HCT116 (cell line): ENCODE results near the gene ACTG1. TPM values are rescaled to one million over a fixed set of nuclear protein-coding genes. Genes with fewer than 3 reads are reported as not detected.
A peak's percentile ranks its signal among the peaks of the same experiment; 100 is the strongest.

Experiments used
- ATAC-seq: fragments of 200-7000 bp; cut with Tn5 transposase; 2 replicates; pipeline ENCODE4 v1.9.1; 2020; ENCODE audit warnings: mild to moderate bottlenecking, moderate library complexity
- BruUV-seq: library from RNA; stranded (reverse); fragments of 400-500 nt; replicated peaks from 2 replicates; lab custom pipeline; 2021; lab: Mats Ljungman, UMichigan
- CTCF ChIA-PET: fragments of 300-600 bp; sonication (Branson Sonifier 250); formaldehyde crosslinking; loops from one replicate; lab custom pipeline; 2021; ENCODE audit warnings: antibody characterized with exemption; lab: Charles Lee
- POLR2A ChIA-PET: fragments of 300-600, 350-600 bp; sonication (Branson Sonifier 250); formaldehyde crosslinking; loops from one replicate; lab custom pipeline; 2021; ENCODE audit warnings: antibody characterized with exemption; lab: Charles Lee
- RAD21 ChIA-PET, 2 experiments: fragments of 300-600 bp; sonication (Branson Sonifier 250); formaldehyde crosslinking; loops; one replicate each; lab custom pipeline; 2023; ENCODE audit warnings: low total read pairs in 2 of 2; ENCODE audit not compliant: uncharacterized antibody in 2 of 2, unreplicated experiment in 2 of 2, low non-redundant PET in 1 of 2; lab: Charles Lee
- DNase-seq: peaks from one replicate; pipeline ENCODE4 v3.0.0-alpha.2; 2010; ENCODE audit warnings: low read depth, low spot score
- H2AFZ ChIP-seq: fragments of 200-600 bp; shearing (Covaris generic), sonication (generic); 2 replicates; pipeline ENCODE4 v1.6.1; 2017; ENCODE audit warnings: low read depth, mixed run types, mixed read lengths, antibody characterized with exemption, low read length; ENCODE audit not compliant: poor library complexity, severe bottlenecking
- H3K27ac ChIP-seq: 2 replicates; pipeline ENCODE4 v1.5.1; 2012; ENCODE audit warnings: low read depth, low read length
- H3K27me3 ChIP-seq: fragments of 200-600 bp; sonication (generic); 2 replicates; pipeline ENCODE4 v1.6.1; 2016; ENCODE audit warnings: mixed run types, low read length, mixed read lengths; ENCODE audit not compliant: insufficient read depth
- H3K36me3 ChIP-seq, 2 experiments: fragments of 200-500 bp in 1 of 2; fragments of 200-600 bp in 1 of 2; sonication (Bioruptor generic) in 1 of 2; sonication (generic) in 1 of 2; 2 replicates each; pipeline versions ENCODE4 v1.5.1 to v1.6.1; 2014 to 2016; ENCODE audit warnings: low read length in 2 of 2, inconsistent platforms in 1 of 2, mixed read lengths in 1 of 2, mixed run types in 1 of 2; ENCODE audit not compliant: insufficient read depth in 2 of 2, control insufficient read depth in 1 of 2
- H3K4me1 ChIP-seq, 2 experiments: fragments of 200-600 bp in 1 of 2; sonication (generic) in 1 of 2; 2 replicates each; pipeline versions ENCODE4 v1.5.1 to v1.6.1; 2012 to 2017; ENCODE audit warnings: low read length in 2 of 2, inconsistent platforms in 1 of 2, mild to moderate bottlenecking in 1 of 2, mixed read lengths in 1 of 2, mixed run types in 1 of 2, moderate library complexity in 1 of 2; ENCODE audit not compliant: insufficient read depth in 2 of 2, control insufficient read depth in 1 of 2
- H3K4me2 ChIP-seq: fragments of 200-600 bp; sonication (generic); 2 replicates; pipeline ENCODE4 v1.6.1; 2017; ENCODE audit warnings: mixed run types, low read length, mixed read lengths
- H3K4me3 ChIP-seq, 2 experiments: fragments of 200-600 bp in 1 of 2; sonication (generic) in 1 of 2; replicated peaks in 1 of 2; 2 replicates each; pipeline ENCODE4 v1.5.1; 2011 to 2016; ENCODE audit warnings: low read length in 2 of 2, control low read depth in 1 of 2, low read depth in 1 of 2, mild to moderate bottlenecking in 1 of 2, mixed read lengths in 1 of 2, mixed run types in 1 of 2
- H3K79me2 ChIP-seq: fragments of 200-600 bp; sonication (generic); 2 replicates; pipeline ENCODE4 v1.6.1; 2017; ENCODE audit warnings: mild to moderate bottlenecking, mixed run types, low read length, moderate library complexity, mixed read lengths; ENCODE audit not compliant: insufficient read depth
- H3K9ac ChIP-seq: fragments of 200-600 bp; sonication (generic); 2 replicates; pipeline ENCODE4 v1.6.1; 2016; ENCODE audit warnings: low read length, mixed read lengths
- H3K9me2 ChIP-seq: fragments of 200-600 bp; sonication (generic), shearing (Covaris generic); 2 replicates; pipeline ENCODE4 v1.6.1; 2017; ENCODE audit warnings: mixed run types, mild to moderate bottlenecking, moderate library complexity; ENCODE audit not compliant: insufficient read depth
- H3K9me3 ChIP-seq, 2 experiments: fragments of 200-500 bp in 1 of 2; fragments of 200-600 bp in 1 of 2; sonication (Bioruptor generic) in 1 of 2; sonication (generic) in 1 of 2; 2 replicates each; pipeline ENCODE4 v1.6.1; 2014 to 2017; ENCODE audit warnings: low read length in 2 of 2, mixed read lengths in 2 of 2, inconsistent platforms in 1 of 2, low read depth in 1 of 2, mild to moderate bottlenecking in 1 of 2, mixed run types in 1 of 2, moderate library complexity in 1 of 2; ENCODE audit not compliant: control insufficient read depth in 1 of 2, insufficient read depth in 1 of 2
- H4K20me1 ChIP-seq: fragments of 200-600 bp; sonication (generic), shearing (Covaris generic); 2 replicates; pipeline ENCODE4 v1.6.1; 2017; ENCODE audit warnings: mixed run types, mild to moderate bottlenecking, moderate library complexity; ENCODE audit not compliant: insufficient read depth
- EGR1 ChIP-seq: IDR thresholded peaks from 2 replicates; pipeline ENCODE4 v1.6.1; 2012; ENCODE audit warnings: low read depth
- POLR2AphosphoS5 ChIP-seq: IDR thresholded peaks from 2 replicates; pipeline ENCODE4 v1.6.1; 2011; ENCODE audit warnings: mild to moderate bottlenecking, low read depth, low read length, moderate library complexity
- intact Hi-C: fragments of 100-400 bp; cut with micrococcal nuclease; formaldehyde crosslinking; loops from 2 replicates; pipeline ENCODE4 v1.10.0; 2022
- total RNA-seq: library from RNA; stranded (reverse); gene quantifications from one replicate; pipeline ENCODE4 v1.2.1, GENCODE V29; 2021; ENCODE audit not compliant: unreplicated experiment
- TF ChIP-seq, protein P1 (sequence below): IDR thresholded peaks from 2 replicates; pipeline ENCODE4 v1.6.1; 2012
- TF ChIP-seq, protein P2 (sequence below), 3 experiments: fragments of 200-600 bp in 1 of 3; sonication (generic) in 1 of 3; IDR thresholded peaks in 2 of 3; conservative IDR thresholded peaks in 1 of 3; 2 replicates each; pipeline ENCODE4 v1.5.1; 2012 to 2017; ENCODE audit warnings: low read depth in 2 of 3, low read length in 2 of 3, antibody characterized with exemption in 1 of 3, borderline replicate concordance in 1 of 3, control low read depth in 1 of 3, mild to moderate bottlenecking in 1 of 3, mixed read lengths in 1 of 3, mixed run types in 1 of 3, moderate library complexity in 1 of 3; ENCODE audit not compliant: insufficient read depth in 1 of 3

The ACTG1 gene
- total RNA-seq, 1 experiment from 2014 or later, result 6,223 TPM

DNA sequence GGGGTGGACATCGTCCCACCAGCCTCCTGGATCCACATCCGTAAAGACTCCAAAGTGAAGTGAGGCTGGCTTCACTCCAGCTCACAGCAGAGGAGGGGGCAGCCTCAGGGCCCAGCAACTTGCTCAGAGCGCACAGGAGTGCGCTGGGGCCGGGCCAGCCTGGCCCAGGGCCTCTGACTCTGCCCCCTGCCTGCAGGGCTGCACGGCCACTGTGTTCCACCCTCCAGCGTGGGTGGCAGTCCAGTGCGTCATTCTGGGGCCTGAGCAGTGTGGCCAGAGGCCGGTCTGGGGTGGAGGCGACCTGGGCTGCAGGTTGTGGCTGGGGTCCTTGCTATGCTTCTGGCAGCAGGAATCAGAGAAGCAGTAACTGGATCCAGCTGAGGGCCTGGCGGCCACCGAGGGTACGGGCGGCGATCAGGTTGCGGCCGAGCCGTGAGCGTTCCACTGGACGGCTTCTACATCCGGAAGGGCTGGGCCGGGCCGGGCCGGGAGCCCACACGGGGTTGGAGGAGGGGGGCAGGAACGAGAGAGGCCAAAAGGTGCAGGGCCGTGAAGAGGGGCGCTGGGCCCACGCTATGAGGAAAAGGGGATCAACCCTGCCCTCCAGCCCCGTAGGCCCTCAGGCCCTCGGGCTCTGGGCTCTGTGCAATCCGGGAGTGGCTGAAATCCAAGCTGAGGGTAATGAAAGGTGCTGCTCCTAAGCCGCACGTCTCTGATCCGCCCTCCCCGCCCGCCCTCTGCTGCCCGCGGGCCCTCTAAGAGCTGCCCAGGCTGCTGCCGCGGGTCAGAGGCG lies 15.2 kb upstream of the ACTG1 start, which contains the start of gene FSCN2:
Gene FSCN2 (plus strand): TSS at position 787 of the 793 bp plus-strand sequence. CDS start 155 bp downstream, outside the sequence.
- RAD21 ChIA-PET, result interaction anchor here (0.7 to 1.6 kb wide), 2 partner anchors 9 to 43 kb away, joined by 4 to 5 read pairs; no protein-coding TSS in a partner anchor
- Histone ChIP-seq H3K27ac (peak within 1 kb of the TSS; percentile 72), H3K36me3 (no peaks in the 10 kb centered on the region), H3K9me3 (peaks cover 0 to 7% of the 10 kb centered on the region in 2 experiments; a peak in 1 of 4 replicates), H3K79me2 (no peaks in the 10 kb centered on the region), H3K4me2 (peak within 1 kb of the TSS; percentile 75), H3K4me3 (peak within 1 kb of the TSS; percentile 40 to 58), H3K9ac (peak within 1 kb of the TSS; percentile 68), H4K20me1 (no peaks in the 10 kb centered on the region), H3K4me1 (peaks cover 12 to 41% of the 10 kb centered on the region in 2 experiments), H3K9me2 (no peaks in the 10 kb centered on the region), H3K27me3 (no peaks in the 10 kb centered on the region)
- intact Hi-C loops, result no loop called here
- POLR2A ChIA-PET, result interaction anchor here (0.8 to 2.2 kb wide), 3 partner anchors 10 to 15 kb away, joined by 3 to 6 read pairs (median 3); partner anchors contain the start of gene ACTG1
- DNase-seq (no peak), ATAC-seq (peak; percentile 83)
- CTCF ChIA-PET, result interaction anchor here (0.6 to 1.3 kb wide), 2 partner anchors 9 to 23 kb away, joined by 3 read pairs; no protein-coding TSS in a partner anchor
- BruUV-seq, result TSS peak; percentile 72
- peak; percentile 87 for TF ChIP-seq POLR2AphosphoS5
- TF ChIP-seq, protein P1, sequence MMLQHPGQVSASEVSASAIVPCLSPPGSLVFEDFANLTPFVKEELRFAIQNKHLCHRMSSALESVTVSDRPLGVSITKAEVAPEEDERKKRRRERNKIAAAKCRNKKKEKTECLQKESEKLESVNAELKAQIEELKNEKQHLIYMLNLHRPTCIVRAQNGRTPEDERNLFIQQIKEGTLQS, result no peak
- TF ChIP-seq EGR1, result peak; percentile 99
- TF ChIP-seq, protein P2, sequence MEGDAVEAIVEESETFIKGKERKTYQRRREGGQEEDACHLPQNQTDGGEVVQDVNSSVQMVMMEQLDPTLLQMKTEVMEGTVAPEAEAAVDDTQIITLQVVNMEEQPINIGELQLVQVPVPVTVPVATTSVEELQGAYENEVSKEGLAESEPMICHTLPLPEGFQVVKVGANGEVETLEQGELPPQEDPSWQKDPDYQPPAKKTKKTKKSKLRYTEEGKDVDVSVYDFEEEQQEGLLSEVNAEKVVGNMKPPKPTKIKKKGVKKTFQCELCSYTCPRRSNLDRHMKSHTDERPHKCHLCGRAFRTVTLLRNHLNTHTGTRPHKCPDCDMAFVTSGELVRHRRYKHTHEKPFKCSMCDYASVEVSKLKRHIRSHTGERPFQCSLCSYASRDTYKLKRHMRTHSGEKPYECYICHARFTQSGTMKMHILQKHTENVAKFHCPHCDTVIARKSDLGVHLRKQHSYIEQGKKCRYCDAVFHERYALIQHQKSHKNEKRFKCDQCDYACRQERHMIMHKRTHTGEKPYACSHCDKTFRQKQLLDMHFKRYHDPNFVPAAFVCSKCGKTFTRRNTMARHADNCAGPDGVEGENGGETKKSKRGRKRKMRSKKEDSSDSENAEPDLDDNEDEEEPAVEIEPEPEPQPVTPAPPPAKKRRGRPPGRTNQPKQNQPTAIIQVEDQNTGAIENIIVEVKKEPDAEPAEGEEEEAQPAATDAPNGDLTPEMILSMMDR (IDR thresholded peaks at IDR 0.05 in 2 of 3, conservative IDR thresholded peaks at IDR 0.05 in 1 of 3; ENCODE audit: borderline replicate concordance in 1 of 3, insufficient read depth in 1 of 3, low read depth in 2 of 3, low read length in 2 of 3), result peak in 2 of 3 experiments; percentile 39 to 60; a peak in 4 of 6 replicates
- TF ChIP-seq, all 23 proteins: peak for 3
- no peak within 1 kb of the TSS for H2AFZ ChIP-seq
